ENCODE results near the gene ABCB11. TPM values are rescaled to one million over a fixed set of nuclear protein-coding genes. Genes with fewer than 3 reads are reported as not detected.

The ABCB11 gene
- total RNA-seq, 1 experiment from 2014 or later: 0.12 TPM

DNA sequence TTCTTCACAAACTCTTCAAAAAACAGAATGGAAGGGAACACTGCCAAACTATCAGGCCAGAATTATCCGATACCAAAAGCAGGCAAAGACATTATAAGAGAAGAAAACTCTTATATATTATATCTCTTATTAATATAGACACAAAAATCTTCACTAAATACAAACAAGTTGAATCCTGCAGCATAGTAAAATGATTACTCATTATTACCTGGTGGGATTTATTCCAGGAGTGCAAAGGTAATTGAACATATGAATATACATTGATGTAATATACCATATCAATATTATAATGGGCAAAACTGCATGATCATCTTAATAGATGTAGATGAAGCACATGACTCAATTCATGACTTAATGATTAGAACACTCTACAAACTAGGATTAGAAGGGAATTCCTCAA is 25.1 kb downstream of the ABCB11 start:
- H2AFZ ChIP-seq (ENCODE audit: low read depth, low read length, poor library complexity, severe bottlenecking): no peak overlapping the region
- no peak for TF ChIP-seq EZH2 (IDR thresholded peaks at IDR 0.05)
- TF ChIP-seq YY1 (IDR thresholded peaks at IDR 0.05; ENCODE audit: extremely low read depth, insufficient replicate concordance, low read depth, low read length): no peak
- no peak for TF ChIP-seq ZNF274 (IDR thresholded peaks at IDR 0.05; ENCODE audit: low read depth, low read length)
- TF ChIP-seq RAD21 (IDR thresholded peaks at IDR 0.05; ENCODE audit: low read depth): no peak
- no peak for TF ChIP-seq FOSL1 (IDR thresholded peaks at IDR 0.05; ENCODE audit: low read depth)
- TF ChIP-seq, protein P1, sequence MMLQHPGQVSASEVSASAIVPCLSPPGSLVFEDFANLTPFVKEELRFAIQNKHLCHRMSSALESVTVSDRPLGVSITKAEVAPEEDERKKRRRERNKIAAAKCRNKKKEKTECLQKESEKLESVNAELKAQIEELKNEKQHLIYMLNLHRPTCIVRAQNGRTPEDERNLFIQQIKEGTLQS (IDR thresholded peaks at IDR 0.05): no peak
- TF ChIP-seq POLR2A (IDR thresholded peaks at IDR 0.05; ENCODE audit: borderline replicate concordance, extremely low read depth, insufficient read depth, insufficient read length): no peak
- TF ChIP-seq, protein P2, sequence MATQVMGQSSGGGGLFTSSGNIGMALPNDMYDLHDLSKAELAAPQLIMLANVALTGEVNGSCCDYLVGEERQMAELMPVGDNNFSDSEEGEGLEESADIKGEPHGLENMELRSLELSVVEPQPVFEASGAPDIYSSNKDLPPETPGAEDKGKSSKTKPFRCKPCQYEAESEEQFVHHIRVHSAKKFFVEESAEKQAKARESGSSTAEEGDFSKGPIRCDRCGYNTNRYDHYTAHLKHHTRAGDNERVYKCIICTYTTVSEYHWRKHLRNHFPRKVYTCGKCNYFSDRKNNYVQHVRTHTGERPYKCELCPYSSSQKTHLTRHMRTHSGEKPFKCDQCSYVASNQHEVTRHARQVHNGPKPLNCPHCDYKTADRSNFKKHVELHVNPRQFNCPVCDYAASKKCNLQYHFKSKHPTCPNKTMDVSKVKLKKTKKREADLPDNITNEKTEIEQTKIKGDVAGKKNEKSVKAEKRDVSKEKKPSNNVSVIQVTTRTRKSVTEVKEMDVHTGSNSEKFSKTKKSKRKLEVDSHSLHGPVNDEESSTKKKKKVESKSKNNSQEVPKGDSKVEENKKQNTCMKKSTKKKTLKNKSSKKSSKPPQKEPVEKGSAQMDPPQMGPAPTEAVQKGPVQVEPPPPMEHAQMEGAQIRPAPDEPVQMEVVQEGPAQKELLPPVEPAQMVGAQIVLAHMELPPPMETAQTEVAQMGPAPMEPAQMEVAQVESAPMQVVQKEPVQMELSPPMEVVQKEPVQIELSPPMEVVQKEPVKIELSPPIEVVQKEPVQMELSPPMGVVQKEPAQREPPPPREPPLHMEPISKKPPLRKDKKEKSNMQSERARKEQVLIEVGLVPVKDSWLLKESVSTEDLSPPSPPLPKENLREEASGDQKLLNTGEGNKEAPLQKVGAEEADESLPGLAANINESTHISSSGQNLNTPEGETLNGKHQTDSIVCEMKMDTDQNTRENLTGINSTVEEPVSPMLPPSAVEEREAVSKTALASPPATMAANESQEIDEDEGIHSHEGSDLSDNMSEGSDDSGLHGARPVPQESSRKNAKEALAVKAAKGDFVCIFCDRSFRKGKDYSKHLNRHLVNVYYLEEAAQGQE (IDR thresholded peaks at IDR 0.05; ENCODE audit: low read depth): no peak
- TF ChIP-seq CEBPB (IDR thresholded peaks at IDR 0.05; ENCODE audit: low read depth): no peak
- TF ChIP-seq SRF (IDR thresholded peaks at IDR 0.05; ENCODE audit: low read depth): no peak
- no peak for TF ChIP-seq EGR1 (IDR thresholded peaks at IDR 0.05; ENCODE audit: low read depth)
- TF ChIP-seq EZH2phosphoT487 (IDR thresholded peaks at IDR 0.05; ENCODE audit: borderline replicate concordance): no peak
- no peak for TF ChIP-seq JUND (IDR thresholded peaks at IDR 0.05)
- TF ChIP-seq ZFX (IDR thresholded peaks at IDR 0.05): no peak
- no peak for TF ChIP-seq POLR2AphosphoS5 (IDR thresholded peaks at IDR 0.05; ENCODE audit: low read depth, low read length)
- TF ChIP-seq SP1 (IDR thresholded peaks at IDR 0.05; ENCODE audit: low read depth): no peak
- no peak for TF ChIP-seq TCF7L2 (IDR thresholded peaks at IDR 0.05; ENCODE audit: borderline replicate concordance, extremely low read depth, insufficient read depth, insufficient read length)
- TF ChIP-seq, protein P3, sequence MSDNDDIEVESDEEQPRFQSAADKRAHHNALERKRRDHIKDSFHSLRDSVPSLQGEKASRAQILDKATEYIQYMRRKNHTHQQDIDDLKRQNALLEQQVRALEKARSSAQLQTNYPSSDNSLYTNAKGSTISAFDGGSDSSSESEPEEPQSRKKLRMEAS (IDR thresholded peaks at IDR 0.05): no peak
- no peak for TF ChIP-seq CBX3 (IDR thresholded peaks at IDR 0.05; ENCODE audit: low read depth)
- TF ChIP-seq ELF1 (IDR thresholded peaks at IDR 0.05; ENCODE audit: borderline replicate concordance, low read depth): no peak
- no peaks in the 10 kb centered on the region for H3K9me2 ChIP-seq (ENCODE audit: insufficient read depth)
- no peak overlapping the region for H3K4me2 ChIP-seq (ENCODE audit: low read length)
- H3K36me3 ChIP-seq (ENCODE audit: control insufficient read depth in 1 of 2, insufficient read depth in 2 of 2, low read length in 2 of 2): no peaks in the 10 kb centered on the region
- no peaks in the 10 kb centered on the region for H3K9me3 ChIP-seq (ENCODE audit: control insufficient read depth in 1 of 2, insufficient read depth in 1 of 2, low read depth in 1 of 2, low read length in 2 of 2)
- DNase-seq (ENCODE audit: low read depth, low spot score): no peak
- POLR2A ChIA-PET: no interaction called here
- H4K20me1 ChIP-seq (ENCODE audit: insufficient read depth): no peaks in the 10 kb centered on the region
- CTCF ChIA-PET: no interaction called here
- H3K79me2 ChIP-seq (ENCODE audit: insufficient read depth, low read length): no peaks in the 10 kb centered on the region
- intact Hi-C loops (cut with micrococcal nuclease): no loop called here
- H3K27ac ChIP-seq (ENCODE audit: low read depth, low read length): no peak overlapping the region
- no peak for ATAC-seq
- H3K4me3 ChIP-seq (replicated peaks in 1 of 2; ENCODE audit: low read depth in 1 of 2, low read length in 2 of 2): no peak overlapping the region
- no peaks in the 10 kb centered on the region for H3K4me1 ChIP-seq (ENCODE audit: control insufficient read depth in 1 of 2, insufficient read depth in 2 of 2, low read length in 2 of 2)
- no peaks in the 10 kb centered on the region for H3K27me3 ChIP-seq (ENCODE audit: insufficient read depth, low read length)
- no peak overlapping the region for H3K9ac ChIP-seq (ENCODE audit: low read length)
- RAD21 ChIA-PET (ENCODE audit: low non-redundant PET in 1 of 2, low total read pairs in 2 of 2, uncharacterized antibody in 2 of 2, unreplicated experiment in 2 of 2): no interaction called here
- BruUV-seq (replicated peaks): no TSS peak

Data from HCT116 (cell line).